PFSK-1 (cell line): ENCODE measurements around the gene NDST3.

Experiments used
- FOXP2 ChIP-seq: optimal IDR thresholded peaks from 2 replicates; pipeline ENCODE3; 2011; ENCODE audit warnings: borderline replicate concordance, control low read depth, inconsistent platforms; ENCODE audit not compliant: insufficient read depth; ENCODE audit errors: extremely low read length, extremely low read depth
- POLR2AphosphoS5 ChIP-seq: IDR thresholded peaks from 2 replicates; pipeline ENCODE4 v1.6.1; 2012; ENCODE audit warnings: low read depth, mild to moderate bottlenecking, control low read depth, low read length, moderate library complexity
- REST ChIP-seq, 2 experiments: IDR thresholded peaks; 2 replicates each; pipeline versions ENCODE4 v1.6.1 to v1.8.0; 2011 to 2012; ENCODE audit warnings: low read depth in 2 of 2, low read length in 2 of 2, control low read depth in 1 of 2, inconsistent platforms in 1 of 2, mild to moderate bottlenecking in 1 of 2, moderate library complexity in 1 of 2; ENCODE audit not compliant: insufficient read depth in 1 of 2
- SIN3A ChIP-seq: IDR thresholded peaks from 2 replicates; pipeline ENCODE4 v1.6.1; 2012; ENCODE audit warnings: mild to moderate bottlenecking, low read length, moderate library complexity, borderline replicate concordance; ENCODE audit not compliant: insufficient read depth
- TAF1 ChIP-seq: IDR thresholded peaks from 2 replicates; pipeline ENCODE4 v1.6.1; 2012; ENCODE audit warnings: low read length, control low read depth, borderline replicate concordance; ENCODE audit not compliant: insufficient read depth

NDST3 gene

GRCh38 chr4:118173126-118173525 is 138.8 kb downstream of the NDST3 start:
- TF ChIP-seq SIN3A (no peak), REST (IDR thresholded peaks at IDR 0.05; ENCODE audit: insufficient read depth in 1 of 2, low read depth in 2 of 2, low read length in 2 of 2) (no peak), POLR2AphosphoS5 (no peak), FOXP2 (no peak), TAF1 (no peak)

- no peak for TF ChIP-seq FOXP2
- TF ChIP-seq REST (IDR thresholded peaks at IDR 0.05; ENCODE audit: insufficient read depth in 1 of 2, low read depth in 2 of 2, low read length in 2 of 2): no peak
- TF ChIP-seq POLR2AphosphoS5: no peak
These were observed 139.9 kb downstream of the NDST3 start for GRCh38 chr4:118173956-118174725.

DNA sequence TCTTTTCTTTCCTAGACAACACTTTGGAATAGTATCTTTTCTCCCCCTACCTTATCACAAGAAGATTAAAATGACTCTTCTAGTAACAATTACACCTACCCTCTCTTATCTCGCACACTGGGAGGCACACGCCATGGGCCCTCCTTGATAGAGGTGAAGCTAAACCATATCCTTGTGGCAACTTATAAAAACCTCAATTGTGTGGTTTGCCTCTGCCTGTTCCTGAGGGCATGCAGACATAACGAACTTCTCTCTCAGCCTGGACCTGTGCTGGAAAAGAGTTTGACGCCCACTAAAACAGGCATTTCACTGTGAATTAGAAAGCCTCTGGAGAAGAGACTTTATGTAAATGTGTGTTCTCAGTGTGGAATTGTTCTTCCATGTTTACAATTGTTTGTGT is 141.2 kb downstream of the NDST3 start:
- TF ChIP-seq FOXP2 (no peak), SIN3A (no peak), POLR2AphosphoS5 (no peak), REST (IDR thresholded peaks at IDR 0.05; ENCODE audit: insufficient read depth in 1 of 2, low read depth in 2 of 2, low read length in 2 of 2) (no peak), TAF1 (no peak)

DNA sequence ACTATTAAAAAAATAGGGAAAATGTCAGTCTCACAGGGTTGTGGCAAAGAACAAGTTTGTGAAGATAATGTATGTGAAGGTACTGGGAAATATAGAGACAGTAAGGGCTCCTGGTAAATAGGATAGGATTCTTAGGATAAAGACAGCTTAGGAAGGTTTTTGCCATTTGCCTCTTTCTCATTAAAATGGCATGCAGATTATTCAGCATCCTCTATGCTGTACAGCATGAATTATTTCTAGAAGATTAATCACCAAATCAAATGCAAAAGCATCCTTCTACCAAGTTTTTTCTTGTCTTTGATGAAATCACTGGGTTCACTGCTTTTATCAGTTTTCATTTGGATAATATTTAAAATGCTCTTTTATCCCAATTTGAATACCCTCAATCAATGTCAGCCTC is 142.8 kb downstream of the NDST3 start:
- no peak for TF ChIP-seq REST (IDR thresholded peaks at IDR 0.05; ENCODE audit: insufficient read depth in 1 of 2, low read depth in 2 of 2, low read length in 2 of 2)
- TF ChIP-seq FOXP2: no peak
- TF ChIP-seq SIN3A: no peak
- no peak for TF ChIP-seq POLR2AphosphoS5
- no peak for TF ChIP-seq TAF1
